ENCODE measurements around the gene ADCK2. TPM values are rescaled to one million over a fixed set of nuclear protein-coding genes. Genes with fewer than 3 reads are reported as not detected.

The ADCK2 gene
- polyA plus RNA-seq, 1 donor (not counting 4 experiments of a cell fraction or from before 2014, with no cell fraction given) = 9.5 TPM

DNA sequence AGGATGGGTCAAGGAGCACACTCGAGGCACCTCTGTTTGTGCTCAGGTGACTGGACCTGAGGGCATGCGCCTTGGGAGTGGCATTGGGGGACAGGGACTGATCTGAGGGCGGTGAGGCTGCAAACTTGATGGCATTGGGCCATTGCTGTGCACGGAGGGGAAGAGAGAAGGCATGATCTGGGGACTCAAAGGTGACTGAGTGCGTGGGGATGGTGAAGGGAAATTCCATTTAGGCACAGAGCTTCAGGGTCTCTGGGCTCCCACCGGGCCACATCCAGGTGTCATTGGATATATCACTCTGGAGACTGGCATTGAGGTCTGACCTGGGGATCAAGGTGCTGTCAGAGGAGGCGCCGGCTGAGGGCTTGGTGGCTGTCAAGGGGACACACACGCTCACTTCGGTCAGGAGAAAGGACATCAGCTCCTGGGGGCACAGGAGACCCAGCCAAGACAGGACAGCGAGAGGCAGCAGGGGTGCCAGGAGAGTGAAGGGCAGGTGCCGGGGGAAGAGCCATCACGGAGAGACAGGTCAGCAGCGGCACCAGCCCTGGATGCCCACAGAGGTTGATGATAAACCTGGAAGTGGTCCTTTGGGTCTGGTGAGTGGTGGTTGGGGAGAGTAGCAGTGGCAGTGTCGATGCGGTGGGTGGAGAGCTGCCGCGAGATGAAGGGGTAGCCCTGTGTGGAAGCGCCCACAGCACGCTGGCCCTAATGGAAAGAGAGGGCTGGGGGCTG is 5.5 kb downstream of the ADCK2 start:
- H3K36me3 ChIP-seq (ENCODE audit: control insufficient read depth in 2 of 2, extremely low read depth in 1 of 2, insufficient read depth in 2 of 2, low read length in 2 of 2) = peaks cover 3 to 14% of the 10 kb centered on the region in 2 experiments
- TF ChIP-seq, protein P1, sequence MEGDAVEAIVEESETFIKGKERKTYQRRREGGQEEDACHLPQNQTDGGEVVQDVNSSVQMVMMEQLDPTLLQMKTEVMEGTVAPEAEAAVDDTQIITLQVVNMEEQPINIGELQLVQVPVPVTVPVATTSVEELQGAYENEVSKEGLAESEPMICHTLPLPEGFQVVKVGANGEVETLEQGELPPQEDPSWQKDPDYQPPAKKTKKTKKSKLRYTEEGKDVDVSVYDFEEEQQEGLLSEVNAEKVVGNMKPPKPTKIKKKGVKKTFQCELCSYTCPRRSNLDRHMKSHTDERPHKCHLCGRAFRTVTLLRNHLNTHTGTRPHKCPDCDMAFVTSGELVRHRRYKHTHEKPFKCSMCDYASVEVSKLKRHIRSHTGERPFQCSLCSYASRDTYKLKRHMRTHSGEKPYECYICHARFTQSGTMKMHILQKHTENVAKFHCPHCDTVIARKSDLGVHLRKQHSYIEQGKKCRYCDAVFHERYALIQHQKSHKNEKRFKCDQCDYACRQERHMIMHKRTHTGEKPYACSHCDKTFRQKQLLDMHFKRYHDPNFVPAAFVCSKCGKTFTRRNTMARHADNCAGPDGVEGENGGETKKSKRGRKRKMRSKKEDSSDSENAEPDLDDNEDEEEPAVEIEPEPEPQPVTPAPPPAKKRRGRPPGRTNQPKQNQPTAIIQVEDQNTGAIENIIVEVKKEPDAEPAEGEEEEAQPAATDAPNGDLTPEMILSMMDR (optimal IDR thresholded peaks at IDR 0.05 in 1 of 3, IDR thresholded peaks at IDR 0.05 in 1 of 3, conservative IDR thresholded peaks at IDR 0.05 in 1 of 3; ENCODE audit: extremely low read depth in 1 of 3, insufficient read depth in 2 of 3, low read length in 3 of 3) = no peak
- no peak for TF ChIP-seq EZH2 (IDR thresholded peaks at IDR 0.05; ENCODE audit: low read length)
- H3K27ac ChIP-seq (ENCODE audit: control insufficient read depth, insufficient read depth, low read length) = no peak overlapping the region
- DNase-seq (ENCODE audit: low read depth, low spot score) = no peak
- H3K4me2 ChIP-seq (ENCODE audit: control insufficient read depth, extremely low read depth, insufficient read depth, low read depth, low read length) = no peak overlapping the region
- no peaks in the 10 kb centered on the region for H3K9me1 ChIP-seq (ENCODE audit: control insufficient read depth, extremely low read depth, insufficient read depth, low read length)
- no peak overlapping the region for H3K4me3 ChIP-seq (ENCODE audit: control insufficient read depth in 2 of 3, extremely low read depth in 1 of 3, insufficient read depth in 2 of 3, low read depth in 1 of 3, low read length in 3 of 3)
- H2AFZ ChIP-seq (ENCODE audit: control insufficient read depth, low read length) = no peak overlapping the region
- no peaks in the 10 kb centered on the region for H4K20me1 ChIP-seq (ENCODE audit: control insufficient read depth, extremely low read depth, insufficient read depth, low read length)
- no peak overlapping the region for H3K9ac ChIP-seq (ENCODE audit: control insufficient read depth, extremely low read depth, insufficient read depth, low read length)
- H3K4me1 ChIP-seq (ENCODE audit: control insufficient read depth, extremely low read depth, insufficient read depth, low read length) = peaks cover 12% of the 10 kb centered on the region
- no peaks in the 10 kb centered on the region for H3K27me3 ChIP-seq (ENCODE audit: control insufficient read depth, extremely low read depth, insufficient read depth, low read length)
- dilution Hi-C loops (cut with MboI; ENCODE audit: extremely low pct_ligation_motif_present, low sequenced_read_pairs) = no loop called here
- no peaks in the 10 kb centered on the region for H3K9me3 ChIP-seq (ENCODE audit: control insufficient read depth, low read depth, low read length)
- no peak for FAIRE-seq
- no peaks in the 10 kb centered on the region for H3K79me2 ChIP-seq (ENCODE audit: control insufficient read depth, insufficient read depth, low read length)

DNA sequence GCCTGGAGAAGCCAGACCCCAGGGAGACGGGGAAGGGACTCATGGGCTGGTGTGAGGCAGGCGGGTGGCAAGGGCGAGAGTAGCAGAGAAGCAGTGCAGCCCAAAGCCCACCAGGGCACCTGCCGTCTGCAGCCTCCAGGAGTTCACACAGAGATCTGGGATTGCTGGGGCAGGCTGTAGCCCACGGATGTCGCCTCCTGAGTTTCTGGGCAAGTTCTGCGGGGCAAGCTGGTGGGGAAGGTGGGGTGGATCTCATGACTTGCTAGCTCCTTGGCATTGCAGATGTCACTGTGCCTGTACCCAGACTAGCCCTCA is 6.0 kb downstream of the ADCK2 start:
- TF ChIP-seq, protein P1 (optimal IDR thresholded peaks at IDR 0.05 in 1 of 3, IDR thresholded peaks at IDR 0.05 in 1 of 3, conservative IDR thresholded peaks at IDR 0.05 in 1 of 3; ENCODE audit: extremely low read depth in 1 of 3, insufficient read depth in 2 of 3, low read length in 3 of 3) = no peak
- no peak for TF ChIP-seq EZH2 (IDR thresholded peaks at IDR 0.05; ENCODE audit: low read length)
- H3K9me1 ChIP-seq (ENCODE audit: control insufficient read depth, extremely low read depth, insufficient read depth, low read length) = no peaks in the 10 kb centered on the region
- no peaks in the 10 kb centered on the region for H4K20me1 ChIP-seq (ENCODE audit: control insufficient read depth, extremely low read depth, insufficient read depth, low read length)
- dilution Hi-C loops (cut with MboI; ENCODE audit: extremely low pct_ligation_motif_present, low sequenced_read_pairs) = no loop called here
- no peak for DNase-seq (ENCODE audit: low read depth, low spot score)
- no peak for FAIRE-seq
- no peaks in the 10 kb centered on the region for H3K9me3 ChIP-seq (ENCODE audit: control insufficient read depth, low read depth, low read length)
- H2AFZ ChIP-seq (ENCODE audit: control insufficient read depth, low read length) = no peak overlapping the region
- no peak overlapping the region for H3K9ac ChIP-seq (ENCODE audit: control insufficient read depth, extremely low read depth, insufficient read depth, low read length)
- no peaks in the 10 kb centered on the region for H3K27me3 ChIP-seq (ENCODE audit: control insufficient read depth, extremely low read depth, insufficient read depth, low read length)
- no peak overlapping the region for H3K4me2 ChIP-seq (ENCODE audit: control insufficient read depth, extremely low read depth, insufficient read depth, low read depth, low read length)
- H3K4me3 ChIP-seq (ENCODE audit: control insufficient read depth in 2 of 3, extremely low read depth in 1 of 3, insufficient read depth in 2 of 3, low read depth in 1 of 3, low read length in 3 of 3) = no peak overlapping the region
- H3K79me2 ChIP-seq (ENCODE audit: control insufficient read depth, insufficient read depth, low read length) = no peaks in the 10 kb centered on the region
- H3K4me1 ChIP-seq (ENCODE audit: control insufficient read depth, extremely low read depth, insufficient read depth, low read length) = peaks cover 8% of the 10 kb centered on the region
- H3K36me3 ChIP-seq (ENCODE audit: control insufficient read depth in 2 of 2, extremely low read depth in 1 of 2, insufficient read depth in 2 of 2, low read length in 2 of 2) = peaks cover 3 to 14% of the 10 kb centered on the region in 2 experiments
- no peak overlapping the region for H3K27ac ChIP-seq (ENCODE audit: control insufficient read depth, insufficient read depth, low read length)

Data from keratinocyte (primary cell).